ENCODE measurements around the gene REV1. TPM values are rescaled to one million over a fixed set of nuclear protein-coding genes. Genes with fewer than 3 reads are reported as not detected.
A peak's percentile ranks its signal among the peaks of the same experiment; 100 is the strongest.

Gene REV1
- total and polyA plus RNA-seq, 2 of the 8 experiments (the other 6 are each of a cell fraction or from before 2014, with no cell fraction given) = 16.6 to 34.3 TPM

- TF ChIP-seq, protein P1, sequence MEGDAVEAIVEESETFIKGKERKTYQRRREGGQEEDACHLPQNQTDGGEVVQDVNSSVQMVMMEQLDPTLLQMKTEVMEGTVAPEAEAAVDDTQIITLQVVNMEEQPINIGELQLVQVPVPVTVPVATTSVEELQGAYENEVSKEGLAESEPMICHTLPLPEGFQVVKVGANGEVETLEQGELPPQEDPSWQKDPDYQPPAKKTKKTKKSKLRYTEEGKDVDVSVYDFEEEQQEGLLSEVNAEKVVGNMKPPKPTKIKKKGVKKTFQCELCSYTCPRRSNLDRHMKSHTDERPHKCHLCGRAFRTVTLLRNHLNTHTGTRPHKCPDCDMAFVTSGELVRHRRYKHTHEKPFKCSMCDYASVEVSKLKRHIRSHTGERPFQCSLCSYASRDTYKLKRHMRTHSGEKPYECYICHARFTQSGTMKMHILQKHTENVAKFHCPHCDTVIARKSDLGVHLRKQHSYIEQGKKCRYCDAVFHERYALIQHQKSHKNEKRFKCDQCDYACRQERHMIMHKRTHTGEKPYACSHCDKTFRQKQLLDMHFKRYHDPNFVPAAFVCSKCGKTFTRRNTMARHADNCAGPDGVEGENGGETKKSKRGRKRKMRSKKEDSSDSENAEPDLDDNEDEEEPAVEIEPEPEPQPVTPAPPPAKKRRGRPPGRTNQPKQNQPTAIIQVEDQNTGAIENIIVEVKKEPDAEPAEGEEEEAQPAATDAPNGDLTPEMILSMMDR (IDR thresholded peaks at IDR 0.05; ENCODE audit: control extremely low read depth in 1 of 3, insufficient read depth in 1 of 3, low read depth in 1 of 3, low read length in 3 of 3) = peak in 1 of 3 experiments; percentile 45; a peak in 2 of 4 replicates
- TF ChIP-seq RAD21 (IDR thresholded peaks at IDR 0.05 in 1 of 2, conservative IDR thresholded peaks at IDR 0.05 in 1 of 2; ENCODE audit: low read depth in 2 of 2, low read length in 2 of 2) = peak; percentile 38 to 50; a peak in 3 of 4 replicates
- TF ChIP-seq TEAD4 (IDR thresholded peaks at IDR 0.05; ENCODE audit: low read depth, low read length) = no peak
- no peak for TF ChIP-seq CEBPB (IDR thresholded peaks at IDR 0.05; ENCODE audit: low read depth, low read length)
- no peak overlapping the region for H3K4ac ChIP-seq (replicated peaks; ENCODE audit: insufficient read length, low read depth, low read length)
- H3K9ac ChIP-seq (replicated peaks in 1 of 4; ENCODE audit: extremely low read depth in 1 of 4, low read depth in 3 of 4, low read length in 3 of 4) = no peak overlapping the region
- H2BK120ac ChIP-seq (replicated peaks; ENCODE audit: low read depth, low read length) = no peak overlapping the region
- peaks cover 0 to 9% of the 10 kb centered on the region in 2 experiments; a peak in 2 of 4 replicates for H3K79me2 ChIP-seq (ENCODE audit: control insufficient read depth in 1 of 2, insufficient read depth in 2 of 2, low read length in 2 of 2)
- H3K4me3 ChIP-seq (ENCODE audit: extremely low read depth in 1 of 4, insufficient read depth in 2 of 4, low read depth in 3 of 4, low read length in 4 of 4) = no peak overlapping the region
- H3K14ac ChIP-seq (ENCODE audit: insufficient read length) = no peak overlapping the region
- H4K20me1 ChIP-seq (replicated peaks in 1 of 2; ENCODE audit: control insufficient read depth in 1 of 2, insufficient read depth in 2 of 2, low read length in 2 of 2) = no peaks in the 10 kb centered on the region
- no peak overlapping the region for H3K18ac ChIP-seq (ENCODE audit: extremely low read depth, low read length)
- ChIA-PET POLR2A (ENCODE audit: partially characterized antibody) (interaction anchor here (1.3 kb wide), 1 partner anchor 38 kb away, joined by 4 read pairs; no protein-coding TSS in a partner anchor), CTCF (ENCODE audit: partially characterized antibody) (interaction anchor here (0.8 to 1.7 kb wide), 5 partner anchors 16 to 114 kb away, joined by 3 to 7 read pairs (median 3); no protein-coding TSS in a partner anchor)
- H4K8ac ChIP-seq (ENCODE audit: extremely low read depth, insufficient read depth, low read length) = no peak overlapping the region
- no peak overlapping the region for H4K5ac ChIP-seq (ENCODE audit: insufficient read length, low read depth, low read length)
- no peak overlapping the region for H2AFZ ChIP-seq (ENCODE audit: low read length)
- WGBS, 2 experiments (ENCODE audit: extremely low coverage in 1 of 2, insufficient coverage in 1 of 2, insufficient read length in 1 of 2, insufficient replicate concordance in 2 of 2, low coverage in 1 of 2, low lambda C conversion rate in 2 of 2, missing lambda C conversion rate in 1 of 2) = 48% methylated on average over 1 of the region's 1 CpG; no CpG with 5 or more reads in 1 of the 2 experiments
- no peak overlapping the region for H3K4me2 ChIP-seq (ENCODE audit: insufficient read depth in 1 of 2, low read depth in 2 of 2, low read length in 2 of 2)
- DNase-seq (ENCODE audit: low read depth in 1 of 2, low spot score in 2 of 2) = no peak
- no peak for FAIRE-seq
- no peaks in the 10 kb centered on the region for H3K23me2 ChIP-seq (ENCODE audit: low read depth, low read length)
- no peak overlapping the region for H2BK20ac ChIP-seq (ENCODE audit: low read length)
- H3K27me3 ChIP-seq (replicated peaks in 1 of 4; ENCODE audit: control insufficient read depth in 3 of 4, extremely low read depth in 1 of 4, insufficient read depth in 3 of 4, low read length in 3 of 4) = no peaks in the 10 kb centered on the region
- H3K27ac ChIP-seq (ENCODE audit: low read depth, low read length) = no peak overlapping the region
- H3K4me1 ChIP-seq (replicated peaks in 1 of 4; ENCODE audit: control insufficient read depth in 3 of 4, insufficient read depth in 4 of 4, low read length in 3 of 4) = peaks cover 6 to 17% (median 8%) of the 10 kb centered on the region in 4 experiments; a peak in 5 of 7 replicates
- no peak overlapping the region for H3K56ac ChIP-seq (replicated peaks; ENCODE audit: insufficient read length, low read depth, low read length)
- no peak overlapping the region for H2BK12ac ChIP-seq (ENCODE audit: low read depth, low read length)
- no peak overlapping the region for H2BK5ac ChIP-seq (ENCODE audit: low read depth, low read length)
- H3K23ac ChIP-seq (ENCODE audit: insufficient read length) = no peak overlapping the region
- no peak overlapping the region for H4K91ac ChIP-seq (replicated peaks; ENCODE audit: insufficient read length, low read length)
- no peak overlapping the region for H2BK15ac ChIP-seq (ENCODE audit: low read length)
- no peak overlapping the region for H2AK5ac ChIP-seq (ENCODE audit: low read depth, low read length)
- H3K9me3 ChIP-seq (ENCODE audit: insufficient read depth in 2 of 2, low read depth in 1 of 2, low read length in 1 of 2) = no peaks in the 10 kb centered on the region
- no peaks in the 10 kb centered on the region for H3K79me1 ChIP-seq (ENCODE audit: low read depth, low read length)
- H3K36me3 ChIP-seq (ENCODE audit: control insufficient read depth in 2 of 4, insufficient read depth in 4 of 4, low read length in 3 of 4) = peaks cover 0 to 23% (median 7%) of the 10 kb centered on the region in 4 experiments; a peak in 4 of 8 replicates
Measured at GRCh38 chr2:99442837-99443236, 47.0 kb downstream of the REV1 start.

Data from H1 (cell line).